ENCODE results near the gene IRF2BP1.

Gene IRF2BP1

GRCh38 chr19:45854167-45854778 lies 31.7 kb downstream of the IRF2BP1 start:
- H3K4me3 ChIP-seq (ENCODE audit: low read depth, low read length): no peak overlapping the region
- no peak for DNase-seq (ENCODE audit: low read depth)
- TF ChIP-seq, protein P1, sequence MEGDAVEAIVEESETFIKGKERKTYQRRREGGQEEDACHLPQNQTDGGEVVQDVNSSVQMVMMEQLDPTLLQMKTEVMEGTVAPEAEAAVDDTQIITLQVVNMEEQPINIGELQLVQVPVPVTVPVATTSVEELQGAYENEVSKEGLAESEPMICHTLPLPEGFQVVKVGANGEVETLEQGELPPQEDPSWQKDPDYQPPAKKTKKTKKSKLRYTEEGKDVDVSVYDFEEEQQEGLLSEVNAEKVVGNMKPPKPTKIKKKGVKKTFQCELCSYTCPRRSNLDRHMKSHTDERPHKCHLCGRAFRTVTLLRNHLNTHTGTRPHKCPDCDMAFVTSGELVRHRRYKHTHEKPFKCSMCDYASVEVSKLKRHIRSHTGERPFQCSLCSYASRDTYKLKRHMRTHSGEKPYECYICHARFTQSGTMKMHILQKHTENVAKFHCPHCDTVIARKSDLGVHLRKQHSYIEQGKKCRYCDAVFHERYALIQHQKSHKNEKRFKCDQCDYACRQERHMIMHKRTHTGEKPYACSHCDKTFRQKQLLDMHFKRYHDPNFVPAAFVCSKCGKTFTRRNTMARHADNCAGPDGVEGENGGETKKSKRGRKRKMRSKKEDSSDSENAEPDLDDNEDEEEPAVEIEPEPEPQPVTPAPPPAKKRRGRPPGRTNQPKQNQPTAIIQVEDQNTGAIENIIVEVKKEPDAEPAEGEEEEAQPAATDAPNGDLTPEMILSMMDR (IDR thresholded peaks at IDR 0.05; ENCODE audit: insufficient read depth, low read depth, low read length, missing control alignments): no peak

- TF ChIP-seq, protein P1 (IDR thresholded peaks at IDR 0.05; ENCODE audit: insufficient read depth, low read depth, low read length, missing control alignments): no peak
- H3K4me3 ChIP-seq (ENCODE audit: low read depth, low read length): no peak overlapping the region
- DNase-seq (ENCODE audit: low read depth): no peak
These were observed 33.0 kb downstream of the IRF2BP1 start for GRCh38 chr19:45852983-45853382.

- TF ChIP-seq, protein P1 (IDR thresholded peaks at IDR 0.05; ENCODE audit: insufficient read depth, low read depth, low read length, missing control alignments): no peak
- no peak for DNase-seq (ENCODE audit: low read depth)
- no peak overlapping the region for H3K4me3 ChIP-seq (ENCODE audit: low read depth, low read length)
These were observed 33.7 kb downstream of the IRF2BP1 start for GRCh38 chr19:45852145-45852750.

DNA sequence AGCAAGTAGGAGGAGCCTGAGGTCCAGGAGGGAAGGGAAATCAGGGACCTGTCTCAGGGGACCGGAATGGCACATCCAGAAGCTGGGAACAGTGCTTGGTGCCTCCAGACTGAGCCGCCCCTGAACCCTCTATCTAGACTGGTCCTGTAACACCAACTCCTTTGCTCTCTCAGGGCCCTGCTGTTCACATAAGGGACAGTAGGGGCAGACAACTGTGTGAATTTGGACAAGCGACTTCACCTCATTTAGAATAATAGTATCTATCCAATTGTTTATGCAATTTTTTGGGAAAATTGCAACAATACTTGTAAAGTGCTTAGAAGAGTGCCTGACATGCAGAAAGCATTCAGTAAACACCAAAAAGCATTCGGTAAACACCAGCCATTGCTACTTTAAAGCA lies 37.0 kb downstream of the IRF2BP1 start:
- DNase-seq (ENCODE audit: low read depth): no peak
- TF ChIP-seq, protein P1 (IDR thresholded peaks at IDR 0.05; ENCODE audit: insufficient read depth, low read depth, low read length, missing control alignments): peak; percentile 20
- no peak overlapping the region for H3K4me3 ChIP-seq (ENCODE audit: low read depth, low read length)

- no peak overlapping the region for H3K4me3 ChIP-seq (ENCODE audit: low read depth, low read length)
- no peak for DNase-seq (ENCODE audit: low read depth)
- TF ChIP-seq, protein P1 (IDR thresholded peaks at IDR 0.05; ENCODE audit: insufficient read depth, low read depth, low read length, missing control alignments): no peak
These were observed 38.3 kb downstream of the IRF2BP1 start for GRCh38 chr19:45847663-45848062.

GRCh38 chr19:45842198-45842597 lies 43.7 kb downstream of the IRF2BP1 start:
- no peak overlapping the region for H3K4me3 ChIP-seq (ENCODE audit: low read depth, low read length)
- DNase-seq (ENCODE audit: low read depth): no peak
- TF ChIP-seq, protein P1 (IDR thresholded peaks at IDR 0.05; ENCODE audit: insufficient read depth, low read depth, low read length, missing control alignments): no peak

- TF ChIP-seq, protein P1 (IDR thresholded peaks at IDR 0.05; ENCODE audit: insufficient read depth, low read depth, low read length, missing control alignments): no peak
- no peak for DNase-seq (ENCODE audit: low read depth)
- no peak overlapping the region for H3K4me3 ChIP-seq (ENCODE audit: low read depth, low read length)
These were observed 51.0 kb downstream of the IRF2BP1 start for GRCh38 chr19:45834970-45835369.

Measured in GM12865 (cell line).